Calu3 (cell line): ENCODE data around the gene PACRG. TPM values are rescaled to one million over a fixed set of nuclear protein-coding genes. Genes with fewer than 3 reads are reported as not detected.

ENCODE experiments used
- BruUV-seq: library from RNA; stranded (reverse); fragments of 400-500 nt; replicated peaks from 2 replicates; lab custom pipeline; 2021; lab: Mats Ljungman, UMichigan
- CTCF ChIA-PET: fragments of 300-600 bp; sonication (Branson Sonifier 250); formaldehyde crosslinking; loops from one replicate; lab custom pipeline; 2022; ENCODE audit warnings: antibody characterized with exemption; lab: Charles Lee
- DNase-seq: peaks from one replicate; pipeline ENCODE4 v3.0.0; 2022
- H3K27ac Mint-ChIP-seq: one replicate; pipeline ENCODE4 v1.8.0; 2022; ENCODE audit warnings: mixed read lengths; ENCODE audit not compliant: unreplicated experiment
- H3K27me3 Mint-ChIP-seq: one replicate; pipeline ENCODE4 v1.8.0; 2022; ENCODE audit warnings: mixed read lengths; ENCODE audit not compliant: unreplicated experiment
- H3K36me3 Mint-ChIP-seq: one replicate; pipeline ENCODE4 v1.8.0; 2022; ENCODE audit warnings: mild to moderate bottlenecking, moderate library complexity, mixed read lengths; ENCODE audit not compliant: insufficient read depth, unreplicated experiment
- H3K4me1 Mint-ChIP-seq: one replicate; pipeline ENCODE4 v1.8.0; 2022; ENCODE audit warnings: mild to moderate bottlenecking, low read depth, mixed read lengths; ENCODE audit not compliant: unreplicated experiment
- H3K4me3 Mint-ChIP-seq: one replicate; pipeline ENCODE4 v1.8.0; 2022; ENCODE audit warnings: mild to moderate bottlenecking, low read depth, moderate library complexity, mixed read lengths; ENCODE audit not compliant: unreplicated experiment
- H3K9me3 Mint-ChIP-seq: one replicate; pipeline ENCODE4 v1.8.0; 2022; ENCODE audit warnings: low read depth, mixed read lengths; ENCODE audit not compliant: unreplicated experiment
- CTCF ChIP-seq: fragments of 200-600 bp; IDR thresholded peaks from one replicate; pipeline ENCODE4 v1.8.0; 2022; ENCODE audit warnings: antibody characterized with exemption; ENCODE audit not compliant: unreplicated experiment
- intact Hi-C: fragments of 100-400 bp; cut with micrococcal nuclease; formaldehyde crosslinking; loops from one replicate; pipeline ENCODE4 v1.10.0; 2022; ENCODE audit not compliant: unreplicated experiment
- total RNA-seq: library from RNA; stranded (reverse); gene quantifications from 2 replicates; pipeline ENCODE4 v1.2.3, GENCODE V29; 2022

PACRG gene
- total RNA-seq, 1 experiment from 2014 or later: 1.5 TPM

GRCh38 chr6:163348789-163349680 lies 621.3 kb downstream of the PACRG start:
- DNase-seq: no peak
- no peak overlapping the region for H3K27ac Mint-ChIP-seq
- H3K4me3 Mint-ChIP-seq: no peak overlapping the region
- CTCF ChIA-PET: no interaction called here
- intact Hi-C loops: no loop called here
- H3K27me3 Mint-ChIP-seq: no peaks in the 10 kb centered on the region
- no peaks in the 10 kb centered on the region for H3K36me3 Mint-ChIP-seq
- H3K9me3 Mint-ChIP-seq: no peaks in the 10 kb centered on the region
- TF ChIP-seq CTCF: no peak
- peaks cover 12% of the 10 kb centered on the region for H3K4me1 Mint-ChIP-seq
- BruUV-seq: no TSS peak

DNA sequence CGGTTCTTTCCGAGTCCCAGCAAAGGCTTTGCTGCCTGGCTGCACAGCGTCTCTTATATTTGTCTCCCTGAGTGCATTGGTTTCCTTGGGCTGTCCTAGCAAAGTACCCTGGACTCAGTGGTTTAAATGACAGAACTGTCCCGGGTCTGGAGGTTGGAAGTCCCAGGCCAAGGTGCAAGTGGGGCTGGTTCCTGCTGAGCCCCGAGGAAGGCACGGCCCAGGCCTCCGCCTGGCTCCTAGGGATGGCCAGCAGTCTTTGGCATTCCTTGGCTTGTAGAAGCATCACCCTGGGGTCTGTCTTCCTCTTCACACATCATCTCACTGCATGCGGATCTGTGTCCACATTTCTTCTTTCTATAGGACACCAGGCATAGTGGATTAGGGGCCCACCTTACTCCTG lies 621.9 kb downstream of the PACRG start:
- Mint-ChIP-seq H3K4me1 (peaks cover 17% of the 10 kb centered on the region), H3K36me3 (no peaks in the 10 kb centered on the region), H3K9me3 (no peaks in the 10 kb centered on the region), H3K27ac (no peak overlapping the region), H3K4me3 (no peak overlapping the region), H3K27me3 (no peaks in the 10 kb centered on the region)
- no peak for TF ChIP-seq CTCF
- intact Hi-C loops: no loop called here
- no TSS peak for BruUV-seq
- no peak for DNase-seq
- CTCF ChIA-PET: no interaction called here

DNA sequence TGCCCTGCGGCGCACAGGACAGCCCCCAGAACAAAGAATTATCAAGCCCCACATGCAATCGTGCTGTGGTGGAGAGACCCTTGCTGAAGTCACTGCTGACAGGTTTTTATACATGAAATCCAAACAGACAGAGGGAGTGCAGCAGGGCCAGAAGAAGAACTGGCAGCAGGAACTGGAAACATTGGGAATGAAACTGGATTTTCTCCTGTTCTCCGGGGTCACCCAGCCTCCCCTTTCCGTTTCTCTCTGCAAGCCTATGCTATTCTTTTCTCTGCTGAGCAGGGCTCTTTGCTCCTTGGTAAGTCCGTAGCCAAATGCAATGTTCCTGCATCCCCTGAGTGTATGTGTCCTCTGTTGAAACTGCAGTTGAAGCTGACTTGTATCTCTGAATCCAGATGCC lies 623.2 kb downstream of the PACRG start:
- no peaks in the 10 kb centered on the region for H3K36me3 Mint-ChIP-seq
- no peak for TF ChIP-seq CTCF
- H3K4me1 Mint-ChIP-seq: peaks cover 28% of the 10 kb centered on the region
- intact Hi-C loops: no loop called here
- H3K4me3 Mint-ChIP-seq: no peak overlapping the region
- no peak overlapping the region for H3K27ac Mint-ChIP-seq
- H3K27me3 Mint-ChIP-seq: no peaks in the 10 kb centered on the region
- no peak for DNase-seq
- no peaks in the 10 kb centered on the region for H3K9me3 Mint-ChIP-seq
- CTCF ChIA-PET: no interaction called here
- BruUV-seq: no TSS peak

DNA sequence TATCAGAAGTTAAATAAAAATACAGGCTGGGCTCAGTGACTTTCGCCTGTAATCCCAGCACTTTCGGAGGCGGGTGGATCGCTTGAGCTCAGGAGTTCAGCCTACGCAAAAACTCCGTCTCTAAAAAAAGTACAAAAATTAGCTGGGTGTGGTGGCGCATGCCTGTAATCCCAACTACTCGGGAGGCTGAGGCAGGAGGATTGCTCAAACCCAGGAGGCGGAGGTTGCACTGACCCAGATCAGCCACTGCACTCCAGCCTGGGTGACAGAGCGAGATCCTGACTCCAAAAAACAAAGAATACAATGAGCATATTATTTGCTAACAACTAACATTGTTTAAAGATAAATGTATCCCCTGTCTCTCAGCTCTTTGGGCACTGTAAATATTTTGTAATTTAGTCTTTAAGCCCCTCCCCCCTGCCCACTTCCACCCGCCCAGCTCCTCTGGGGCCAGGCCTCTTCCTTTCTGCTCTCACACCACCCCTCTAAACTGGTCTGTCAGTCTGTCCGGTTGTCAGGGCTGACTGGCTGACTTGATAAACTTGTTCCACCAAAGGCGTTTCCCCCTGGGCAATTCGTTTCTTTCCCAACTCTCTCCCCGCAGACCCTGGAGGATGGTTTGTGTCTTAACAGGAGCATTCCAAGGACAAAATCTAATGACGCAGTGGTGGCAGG lies 624.4 kb downstream of the PACRG start:
- Mint-ChIP-seq H3K9me3 (no peaks in the 10 kb centered on the region), H3K27ac (no peak overlapping the region), H3K4me1 (peaks cover 28% of the 10 kb centered on the region), H3K27me3 (no peaks in the 10 kb centered on the region), H3K36me3 (no peaks in the 10 kb centered on the region), H3K4me3 (no peak overlapping the region)
- no peak for TF ChIP-seq CTCF
- BruUV-seq: no TSS peak
- no peak for DNase-seq
- CTCF ChIA-PET: interaction anchor here (0.6 kb wide), 2 partner anchors 512 to 606 kb away, joined by 3 read pairs; no protein-coding TSS in a partner anchor
- intact Hi-C loops: no loop called here
